Measurements from ENCODE around the gene CYFIP1.

The CYFIP1 gene

GRCh38 chr15:23003736-23004135 lies 23.6 kb upstream of the CYFIP1 start:
- H3K36me3 ChIP-seq: peaks cover 71 to 99% (median 78%) of the 10 kb centered on the region in 3 donors
- TF ChIP-seq, protein P1, sequence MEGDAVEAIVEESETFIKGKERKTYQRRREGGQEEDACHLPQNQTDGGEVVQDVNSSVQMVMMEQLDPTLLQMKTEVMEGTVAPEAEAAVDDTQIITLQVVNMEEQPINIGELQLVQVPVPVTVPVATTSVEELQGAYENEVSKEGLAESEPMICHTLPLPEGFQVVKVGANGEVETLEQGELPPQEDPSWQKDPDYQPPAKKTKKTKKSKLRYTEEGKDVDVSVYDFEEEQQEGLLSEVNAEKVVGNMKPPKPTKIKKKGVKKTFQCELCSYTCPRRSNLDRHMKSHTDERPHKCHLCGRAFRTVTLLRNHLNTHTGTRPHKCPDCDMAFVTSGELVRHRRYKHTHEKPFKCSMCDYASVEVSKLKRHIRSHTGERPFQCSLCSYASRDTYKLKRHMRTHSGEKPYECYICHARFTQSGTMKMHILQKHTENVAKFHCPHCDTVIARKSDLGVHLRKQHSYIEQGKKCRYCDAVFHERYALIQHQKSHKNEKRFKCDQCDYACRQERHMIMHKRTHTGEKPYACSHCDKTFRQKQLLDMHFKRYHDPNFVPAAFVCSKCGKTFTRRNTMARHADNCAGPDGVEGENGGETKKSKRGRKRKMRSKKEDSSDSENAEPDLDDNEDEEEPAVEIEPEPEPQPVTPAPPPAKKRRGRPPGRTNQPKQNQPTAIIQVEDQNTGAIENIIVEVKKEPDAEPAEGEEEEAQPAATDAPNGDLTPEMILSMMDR (IDR thresholded peaks at IDR 0.05): no peak
- no peak for DNase-seq
- intact Hi-C loops (cut with DNase I; ENCODE audit: low total_unique reads): no loop called here
- H3K27me3 ChIP-seq: no peaks in the 10 kb centered on the region
- no peaks in the 10 kb centered on the region for H3K4me1 ChIP-seq
- no peaks in the 10 kb centered on the region for H3K9me3 ChIP-seq
- no peak overlapping the region for H3K27ac ChIP-seq
- no peak overlapping the region for H3K4me3 ChIP-seq

GRCh38 chr15:23002920-23003319 lies 22.8 kb upstream of the CYFIP1 start:
- no peak overlapping the region for H3K4me3 ChIP-seq
- peaks cover 67 to 99% (median 77%) of the 10 kb centered on the region in 3 donors for H3K36me3 ChIP-seq
- H3K9me3 ChIP-seq: no peaks in the 10 kb centered on the region
- no peak for DNase-seq
- H3K4me1 ChIP-seq: no peaks in the 10 kb centered on the region
- intact Hi-C loops (cut with DNase I; ENCODE audit: low total_unique reads): no loop called here
- H3K27ac ChIP-seq: no peak overlapping the region
- H3K27me3 ChIP-seq: no peaks in the 10 kb centered on the region
- TF ChIP-seq, protein P1 (IDR thresholded peaks at IDR 0.05): no peak

DNA sequence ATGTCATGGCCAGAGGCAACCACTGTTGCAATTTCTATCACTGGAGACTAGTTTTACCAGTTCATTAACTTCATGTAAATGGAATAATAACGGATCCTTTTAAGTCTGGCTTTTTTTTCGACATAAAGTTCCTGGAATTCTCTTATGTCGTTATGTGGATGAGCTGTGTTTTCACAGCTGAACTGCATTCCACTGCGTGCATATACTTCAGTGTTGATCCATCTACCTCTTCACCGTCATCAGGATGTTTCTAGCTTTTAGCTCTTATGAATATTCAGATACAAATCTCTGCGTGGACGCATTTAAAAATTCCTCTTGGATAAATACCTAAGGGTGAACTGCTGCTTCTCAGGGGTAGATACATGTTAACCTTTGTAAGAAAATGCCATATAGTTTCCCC lies 15.6 kb upstream of the CYFIP1 start:
- DNase-seq: no peak
- Histone ChIP-seq H3K9me3 (no peaks in the 10 kb centered on the region), H3K36me3 (peaks cover 19 to 71% (median 40%) of the 10 kb centered on the region in 3 donors), H3K27ac (no peak overlapping the region), H3K4me1 (no peaks in the 10 kb centered on the region), H3K27me3 (no peaks in the 10 kb centered on the region), H3K4me3 (no peak overlapping the region)
- intact Hi-C loops (cut with DNase I; ENCODE audit: low total_unique reads): no loop called here
- TF ChIP-seq, protein P1 (IDR thresholded peaks at IDR 0.05): no peak

GRCh38 chr15:22992024-22992326 lies 11.8 kb upstream of the CYFIP1 start:
- intact Hi-C loops (cut with DNase I; ENCODE audit: low total_unique reads): no loop called here

DNA sequence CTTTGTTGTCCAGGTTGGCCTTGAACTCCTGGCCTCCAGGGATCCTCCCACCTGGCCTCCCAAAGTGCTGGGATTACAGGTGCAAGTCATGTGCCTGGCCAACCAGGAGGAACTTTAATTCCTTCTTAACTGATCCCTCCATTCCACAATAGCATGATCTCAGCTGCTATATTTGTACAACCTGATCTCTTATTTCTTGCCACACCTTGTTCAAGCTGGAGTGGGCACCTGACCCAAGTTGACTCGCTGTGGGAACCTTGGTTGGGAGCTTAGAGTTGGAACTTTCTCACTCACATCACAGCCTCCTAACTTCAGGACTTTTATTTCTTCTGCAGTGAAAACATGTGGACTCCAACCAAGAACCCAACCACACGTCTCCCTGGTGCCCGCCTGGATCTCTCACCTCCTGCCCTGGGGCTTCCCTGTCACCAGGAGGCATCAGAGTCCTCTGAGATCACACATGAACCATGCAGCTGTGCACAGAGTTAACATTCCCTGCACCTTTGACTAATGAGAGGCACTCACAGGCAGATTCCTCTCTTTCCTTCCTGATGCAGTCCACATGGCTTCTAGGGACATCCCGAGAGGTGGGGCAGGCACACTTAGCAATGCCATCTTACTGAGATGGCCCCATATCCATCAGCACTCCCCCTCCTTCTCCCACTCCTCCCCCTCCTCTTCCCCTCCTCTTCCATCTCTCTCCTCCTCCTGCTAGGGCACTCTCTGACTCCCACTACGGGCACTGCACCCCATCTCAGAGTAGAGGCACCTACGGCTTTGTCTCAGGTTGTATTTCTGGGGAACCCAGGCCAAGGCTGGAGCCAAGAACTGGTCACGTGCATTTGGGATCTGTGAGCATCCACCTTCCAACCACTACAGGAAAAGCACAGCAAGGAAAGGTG lies 9.7 kb upstream of the CYFIP1 start:
- no peaks in the 10 kb centered on the region for H3K27me3 ChIP-seq
- no peak overlapping the region for H3K4me3 ChIP-seq
- TF ChIP-seq, protein P1 (IDR thresholded peaks at IDR 0.05): no peak
- H3K4me1 ChIP-seq: no peaks in the 10 kb centered on the region
- no peak for DNase-seq
- intact Hi-C loops (cut with DNase I; ENCODE audit: low total_unique reads): no loop called here
- no peak overlapping the region for H3K27ac ChIP-seq
- H3K9me3 ChIP-seq: no peaks in the 10 kb centered on the region
- peaks cover 0 to 13% (median 12%) of the 10 kb centered on the region in 3 donors for H3K36me3 ChIP-seq

More at GRCh38 chr15:22992024-22992326, 11.8 kb upstream of the CYFIP1 start:
- Histone ChIP-seq H3K4me1 (no peaks in the 10 kb centered on the region), H3K9me3 (no peaks in the 10 kb centered on the region), H3K36me3 (peaks cover 0 to 33% (median 15%) of the 10 kb centered on the region in 3 donors), H3K4me3 (no peak overlapping the region), H3K27ac (no peak overlapping the region), H3K27me3 (no peaks in the 10 kb centered on the region)
- DNase-seq: no peak
- TF ChIP-seq, protein P1 (IDR thresholded peaks at IDR 0.05): no peak
